B cell (primary cell): ENCODE results near the gene GNG2. TPM values are rescaled to one million over a fixed set of nuclear protein-coding genes. Genes with fewer than 3 reads are reported as not detected.

Experiments
- ATAC-seq: fragments of 200-7000 bp; cut with Tn5 transposase; one replicate; pipeline ENCODE4 v1.10.0; 2021; ENCODE audit warnings: low read depth, mild to moderate bottlenecking, moderate number of reproducible peaks, moderate library complexity
- CTCF ChIA-PET: fragments of 350-600 bp; sonication (Branson Sonifier 250); formaldehyde crosslinking; loops from one replicate; lab custom pipeline; 2021; ENCODE audit warnings: antibody characterized with exemption, inconsistent platforms; lab: Charles Lee
- POLR2A ChIA-PET: fragments of 350-600 bp; sonication (Branson Sonifier 250); formaldehyde crosslinking; loops from one replicate; lab custom pipeline; 2021; ENCODE audit warnings: antibody characterized with exemption; lab: Charles Lee
- DNase-seq: peaks from one replicate; pipeline ENCODE4 v3.0.0; 2013
- H2AFZ ChIP-seq: 2 replicates; pipeline ENCODE4 v1.6.1; 2012; ENCODE audit warnings: mild to moderate bottlenecking, low read depth, low read length; ENCODE audit not compliant: insufficient read depth, poor library complexity, severe bottlenecking
- H3K27ac ChIP-seq, 2 donors: 1 replicate in 1 of 2; 2 replicates in 1 of 2; pipeline ENCODE4 v1.5.1; 2012 to 2013; ENCODE audit warnings: low read length in 2 of 2, mild to moderate bottlenecking in 2 of 2, moderate library complexity in 1 of 2
- H3K27me3 ChIP-seq, 4 experiments: fragments of 200-600 bp in 1 of 4; sonication (generic) in 1 of 4; replicated peaks in 1 of 4; 1 replicate in 2 of 4; 2 replicates in 2 of 4; pipeline versions ENCODE4 v1.6.1 to v1.7.0; 2013 to 2016; ENCODE audit warnings: low read length in 3 of 4, mild to moderate bottlenecking in 2 of 4, mixed read lengths in 1 of 4, moderate library complexity in 1 of 4; ENCODE audit not compliant: insufficient read depth in 4 of 4, control insufficient read depth in 3 of 4; ENCODE audit errors: control extremely low read depth in 1 of 4
- H3K36me3 ChIP-seq, 2 experiments: replicated peaks in 1 of 2; 1 replicate in 1 of 2; 2 replicates in 1 of 2; pipeline versions ENCODE4 v1.6.1 to v1.7.1; 2013; ENCODE audit warnings: low read length in 1 of 2; ENCODE audit not compliant: insufficient read depth in 2 of 2, control insufficient read depth in 1 of 2; ENCODE audit errors: control extremely low read depth in 1 of 2, extremely low read depth in 1 of 2
- H3K4me1 ChIP-seq, 2 donors: fragments of 200-600 bp in 1 of 2; sonication (generic) in 1 of 2; 1 replicate in 1 of 2; 2 replicates in 1 of 2; pipeline versions ENCODE4 v1.5.1 to v1.6.1; 2013 to 2017; ENCODE audit warnings: low read length in 2 of 2; ENCODE audit not compliant: control insufficient read depth in 2 of 2, insufficient read depth in 2 of 2
- H3K4me2 ChIP-seq: replicated peaks from 2 replicates; pipeline ENCODE3; 2012; ENCODE audit warnings: mild to moderate bottlenecking, low read depth, low read length; ENCODE audit not compliant: poor library complexity, severe bottlenecking
- H3K4me3 ChIP-seq, 5 experiments: fragments of 200-600 bp in 1 of 5; sonication (generic) in 1 of 5; 1 replicate in 3 of 5; 2 replicates in 2 of 5; pipeline versions ENCODE4 v1.5.1 to v1.7.0; 2011 to 2016; ENCODE audit warnings: low read length in 4 of 5, mild to moderate bottlenecking in 4 of 5, low read depth in 2 of 5, control low read depth in 1 of 5, moderate library complexity in 1 of 5; ENCODE audit not compliant: insufficient read depth in 1 of 5; ENCODE audit errors: control extremely low read depth in 1 of 5, extremely low read depth in 1 of 5
- H3K79me2 ChIP-seq: fragments of 200-600 bp; sonication (generic); one replicate; pipeline ENCODE4 v1.6.0; 2016; ENCODE audit warnings: low read length; ENCODE audit not compliant: control insufficient read depth, insufficient read depth
- H3K9ac ChIP-seq: fragments of 200-600 bp; sonication (generic); 2 replicates; pipeline ENCODE4 v1.6.1; 2017; ENCODE audit warnings: mild to moderate bottlenecking, low read length, moderate library complexity
- H3K9me3 ChIP-seq, 3 donors: one replicate each; pipeline versions ENCODE4 v1.6.1 to v1.7.1; 2013; ENCODE audit warnings: low read length in 2 of 3; ENCODE audit not compliant: control insufficient read depth in 2 of 3, insufficient read depth in 1 of 3; ENCODE audit errors: control extremely low read depth in 1 of 3
- H4K20me1 ChIP-seq: 2 replicates; pipeline ENCODE4 v1.6.0; 2012; ENCODE audit warnings: mild to moderate bottlenecking, low read length; ENCODE audit not compliant: insufficient read depth, control insufficient read depth, poor library complexity, severe bottlenecking
- H3K27ac Mint-ChIP-seq: one replicate; pipeline ENCODE4 v1.8.0; 2021; ENCODE audit warnings: mixed read lengths
- H3K27me3 Mint-ChIP-seq: one replicate; pipeline ENCODE4 v1.8.0; 2021; ENCODE audit warnings: mixed read lengths
- H3K4me1 Mint-ChIP-seq: one replicate; pipeline ENCODE4 v1.8.0; 2021; ENCODE audit warnings: mixed read lengths
- H3K4me3 Mint-ChIP-seq: one replicate; pipeline ENCODE4 v1.8.0; 2021; ENCODE audit warnings: mixed read lengths
- H3K9me3 Mint-ChIP-seq: one replicate; pipeline ENCODE4 v1.8.0; 2022; ENCODE audit warnings: mixed read lengths; ENCODE audit not compliant: insufficient read depth
- EZH2 ChIP-seq: IDR thresholded peaks from 2 replicates; pipeline ENCODE4 v1.6.1; 2012; ENCODE audit warnings: borderline replicate concordance, low read depth, mild to moderate bottlenecking, moderate library complexity, low read length; ENCODE audit not compliant: insufficient read depth, poor library complexity, severe bottlenecking
- WGBS: methylation state at CpG from one replicate; pipeline ENCODE4 v1.1.5; 2013; ENCODE audit warnings: missing lambda C conversion rate; ENCODE audit not compliant: insufficient coverage; 5-methylcytosine and 5-hydroxymethylcytosine counted together
- intact Hi-C: fragments of 100-400 bp; cut with micrococcal nuclease; formaldehyde crosslinking; loops from one replicate; pipeline ENCODE4 v1.10.0; 2022
- polyA plus RNA-seq: library from polyadenylated mRNA; depleted of rRNA; stranded (reverse); fragments of >200 nt; gene quantifications from 2 replicates; pipeline ENCODE4 v1.2.3, GENCODE V29; 2012
- total RNA-seq, 2 donors: library from RNA; stranded (reverse); fragments of 120-200 nt in 1 of 2; gene quantifications; 1 replicate in 1 of 2; 2 replicates in 1 of 2; pipeline versions ENCODE4 v1.2.3 to v1.2.4, GENCODE V29; 2013 to 2022
- TF ChIP-seq, protein P1 (sequence below): fragments of 200-600 bp; IDR thresholded peaks from one replicate; pipeline ENCODE4 v1.8.0; 2022; ENCODE audit warnings: antibody characterized with exemption, mild to moderate bottlenecking

GNG2 gene
- total and polyA plus RNA-seq, 2 donors (not counting 1 experiment from before 2014, with no cell fraction given): 21.9 to 57.6 TPM

DNA sequence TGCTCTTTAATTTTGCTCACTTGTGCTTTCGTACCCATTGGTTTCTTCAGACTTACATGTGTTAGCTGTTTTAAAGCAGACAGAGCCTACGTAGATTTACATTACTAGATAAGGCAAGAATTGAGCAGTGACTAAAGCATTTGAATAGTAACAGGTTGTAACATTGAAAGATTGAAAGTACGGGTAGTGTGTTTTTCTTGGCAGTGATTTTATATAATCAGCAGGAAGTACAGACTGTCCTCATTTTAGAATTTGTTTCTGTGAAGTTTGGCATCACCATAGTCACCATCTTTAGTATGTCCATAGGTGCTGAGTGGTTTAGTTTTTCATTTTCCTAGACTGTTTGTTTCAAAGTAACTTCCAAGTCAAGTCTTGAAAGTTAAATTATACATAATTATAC lies 142.9 kb downstream of the GNG2 start:
- TF ChIP-seq, protein P1, sequence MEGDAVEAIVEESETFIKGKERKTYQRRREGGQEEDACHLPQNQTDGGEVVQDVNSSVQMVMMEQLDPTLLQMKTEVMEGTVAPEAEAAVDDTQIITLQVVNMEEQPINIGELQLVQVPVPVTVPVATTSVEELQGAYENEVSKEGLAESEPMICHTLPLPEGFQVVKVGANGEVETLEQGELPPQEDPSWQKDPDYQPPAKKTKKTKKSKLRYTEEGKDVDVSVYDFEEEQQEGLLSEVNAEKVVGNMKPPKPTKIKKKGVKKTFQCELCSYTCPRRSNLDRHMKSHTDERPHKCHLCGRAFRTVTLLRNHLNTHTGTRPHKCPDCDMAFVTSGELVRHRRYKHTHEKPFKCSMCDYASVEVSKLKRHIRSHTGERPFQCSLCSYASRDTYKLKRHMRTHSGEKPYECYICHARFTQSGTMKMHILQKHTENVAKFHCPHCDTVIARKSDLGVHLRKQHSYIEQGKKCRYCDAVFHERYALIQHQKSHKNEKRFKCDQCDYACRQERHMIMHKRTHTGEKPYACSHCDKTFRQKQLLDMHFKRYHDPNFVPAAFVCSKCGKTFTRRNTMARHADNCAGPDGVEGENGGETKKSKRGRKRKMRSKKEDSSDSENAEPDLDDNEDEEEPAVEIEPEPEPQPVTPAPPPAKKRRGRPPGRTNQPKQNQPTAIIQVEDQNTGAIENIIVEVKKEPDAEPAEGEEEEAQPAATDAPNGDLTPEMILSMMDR: no peak
- no peak for TF ChIP-seq EZH2
- H3K9ac ChIP-seq: no peak overlapping the region
- Mint-ChIP-seq H3K27ac (no peak overlapping the region), H3K27me3 (no peaks in the 10 kb centered on the region), H3K4me1 (no peaks in the 10 kb centered on the region), H3K4me3 (no peak overlapping the region), H3K9me3 (no peaks in the 10 kb centered on the region)
- DNase-seq: no peak
- peaks cover 13% of the 10 kb centered on the region for H4K20me1 ChIP-seq
- H3K79me2 ChIP-seq: no peaks in the 10 kb centered on the region
- no peak overlapping the region for H3K4me3 ChIP-seq
- no peak for ATAC-seq
- H2AFZ ChIP-seq: no peak overlapping the region
- 100% methylated on average over 2 of the region's 3 CpGs for WGBS
- intact Hi-C loops: no loop called here
- no peak overlapping the region for H3K27ac ChIP-seq
- H3K4me1 ChIP-seq: no peaks in the 10 kb centered on the region
- H3K4me2 ChIP-seq: no peak overlapping the region
- no peaks in the 10 kb centered on the region for H3K27me3 ChIP-seq
- ChIA-PET POLR2A (no interaction called here), CTCF (no interaction called here)
- H3K9me3 ChIP-seq: no peaks in the 10 kb centered on the region
- peaks cover 18 to 88% of the 10 kb centered on the region in 2 experiments for H3K36me3 ChIP-seq

GRCh38 chr14:52005625-52006024 lies 145.2 kb downstream of the GNG2 start:
- no peaks in the 10 kb centered on the region for H3K27me3 ChIP-seq
- H3K4me1 Mint-ChIP-seq: no peaks in the 10 kb centered on the region
- ChIA-PET CTCF (no interaction called here), POLR2A (no interaction called here)
- H3K9ac ChIP-seq: no peak overlapping the region
- no peak overlapping the region for H3K4me2 ChIP-seq
- H3K27ac Mint-ChIP-seq: no peak overlapping the region
- H3K9me3 ChIP-seq: no peaks in the 10 kb centered on the region
- no peaks in the 10 kb centered on the region for H3K4me1 ChIP-seq
- H3K27ac ChIP-seq: no peak overlapping the region
- TF ChIP-seq, protein P1: no peak
- no peak for TF ChIP-seq EZH2
- no peak overlapping the region for H2AFZ ChIP-seq
- H4K20me1 ChIP-seq: peaks cover 13% of the 10 kb centered on the region
- no peak for ATAC-seq
- WGBS: no CpG with 5 or more reads among the region's 2 CpGs
- peaks cover 17 to 95% of the 10 kb centered on the region in 2 experiments for H3K36me3 ChIP-seq
- H3K79me2 ChIP-seq: no peaks in the 10 kb centered on the region
- intact Hi-C loops: no loop called here
- no peak overlapping the region for H3K4me3 Mint-ChIP-seq
- no peak for DNase-seq
- no peak overlapping the region for H3K4me3 ChIP-seq
- no peaks in the 10 kb centered on the region for H3K9me3 Mint-ChIP-seq
- H3K27me3 Mint-ChIP-seq: no peaks in the 10 kb centered on the region
